Ovary (tissue), 3 donors: ENCODE measurements around the gene TBC1D5.

Source experiments
- CTCF ChIP-seq, 3 donors: fragments of 450-650 bp in 2 of 3; fragments of 200-600 bp in 1 of 3; IDR thresholded peaks; one replicate each; pipeline versions ENCODE4 v1.5.1 to v1.8.0; 2016 to 2022; ENCODE audit warnings: antibody characterized with exemption in 3 of 3, mild to moderate bottlenecking in 1 of 3
- POLR2A ChIP-seq: fragments of 450-650 bp; IDR thresholded peaks from one replicate; pipeline ENCODE4 v1.6.1; 2017; ENCODE audit warnings: antibody characterized with exemption, mild to moderate bottlenecking, moderate library complexity
- donor health status: DM: no; HTN: no; CAD: no.

DNA sequence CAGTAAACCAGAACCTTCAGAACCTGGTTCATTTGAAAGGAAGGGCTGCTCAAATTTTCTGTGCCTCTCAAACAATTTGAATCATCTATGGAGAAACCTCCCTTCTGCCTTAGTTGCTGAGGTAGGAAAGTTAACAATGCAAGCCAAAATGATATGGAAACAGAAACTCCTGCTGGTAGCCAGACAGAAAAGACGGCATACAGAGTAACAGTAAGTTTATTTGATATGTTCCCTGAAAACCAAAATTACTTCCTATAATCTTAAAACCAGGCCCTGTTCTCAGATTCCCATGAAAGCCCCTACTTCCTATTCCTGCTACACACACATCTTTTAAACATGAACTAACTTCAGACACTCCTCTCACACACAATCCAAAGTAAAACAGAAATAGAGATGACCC, 86.2 kb downstream of the TBC1D5 start:
- TF ChIP-seq CTCF (IDR thresholded peaks at IDR 0.05) (no peak), POLR2A (no peak)
